Left cardiac atrium (tissue), 4 donors: ENCODE data around the gene CDNF. TPM values are rescaled to one million over a fixed set of nuclear protein-coding genes. Genes with fewer than 3 reads are reported as not detected.
"Not testable (repeated sequence)": the region's sequence is repeated elsewhere in the genome, so short reads cannot be mapped to it uniquely, and the experiment has no call there.

Source experiments
- ATAC-seq, 2 donors: fragments of 200-7000 bp; cut with Tn5 transposase; one replicate each; pipeline ENCODE4 v1.9.1; 2020; ENCODE audit warnings: mild to moderate bottlenecking in 2 of 2, moderate library complexity in 2 of 2
- DNase-seq: peaks from one replicate; pipeline ENCODE4 v3.0.0-alpha.2; 2020
- intact Hi-C, 2 donors: fragments of 100-400 bp; cut with DNase I; formaldehyde crosslinking; loops; one replicate each; pipeline versions ENCODE4 v1.14.1 to v1.15.1; 2022 to 2023
- total RNA-seq, 2 donors: library from RNA; stranded (reverse); fragmentation: NEBNext Ultra II Directional; extraction: Animal tissue kit (Norgen Biotek cat#: 25700); gene quantifications; one replicate each; pipeline ENCODE4 v1.2.1, GENCODE V29; 2021
- donor health status: DM: no; HTN: yes; CAD: no.
- donor health status: DM: no; HTN: yes; CAD: no; lungs with severe emphysema.
- donor health status: DM: yes; HTN: yes; CAD: no.
- donor health status: Dilated cardiomyopathy.

CDNF gene
- total RNA-seq, 2 donors from 2014 or later: 1.3 to 1.6 TPM

- ATAC-seq (no peak), DNase-seq (no peak)
- intact Hi-C loops: no loop called here
These were observed 7.1 kb upstream of the CDNF start for GRCh38 chr10:14844948-14845347.

GRCh38 chr10:14843327-14843988 is 5.6 kb upstream of the CDNF start:
- DNase-seq: peak; percentile 20
- intact Hi-C loops: no loop called here

GRCh38 chr10:14840178-14840577 is 2.3 kb upstream of the CDNF start:
- ATAC-seq: no peak
- intact Hi-C loops: no loop called here
- DNase-seq: no peak

More at GRCh38 chr10:14843327-14843988, 5.6 kb upstream of the CDNF start:
- ATAC-seq: peak in 1 of 2 donors; percentile 18

- no peak for ATAC-seq
- intact Hi-C loops: loop anchor here in 1 of 2 donors (2.0 kb wide), 1 partner anchor 38 kb away; no protein-coding TSS in a partner anchor
- no peak for DNase-seq
These were observed 1.5 kb upstream of the CDNF start for GRCh38 chr10:14839305-14839695.

- DNase-seq (peak; percentile 41), ATAC-seq (peak in 1 of 2 donors; percentile 21)
- intact Hi-C loops: loop anchor here in 1 of 2 donors (2.0 kb wide), 1 partner anchor 38 kb away; no protein-coding TSS in a partner anchor
These were observed 906 bp upstream of the CDNF start for GRCh38 chr10:14838582-14839304.

GRCh38 chr10:14837003-14837756 is 657 bp downstream of the CDNF start:
- intact Hi-C loops: no loop called here
- no peak for ATAC-seq
- DNase-seq: no peak

- ATAC-seq (no peak), DNase-seq (no peak)
- intact Hi-C loops: no loop called here
These were observed 1.6 kb downstream of the CDNF start for GRCh38 chr10:14836208-14836607.

GRCh38 chr10:14833106-14833505 is 4.7 kb downstream of the CDNF start:
- DNase-seq (no peak), ATAC-seq (no peak)
- intact Hi-C loops: no loop called here

GRCh38 chr10:14826076-14826829 is 11.6 kb downstream of the CDNF start:
- no peak for ATAC-seq
- DNase-seq: no peak
- intact Hi-C loops: loop anchor here in 1 of 2 donors (10.0 kb wide), 1 partner anchor 291 kb away; no protein-coding TSS in a partner anchor

GRCh38 chr10:14823966-14824365 is 13.9 kb downstream of the CDNF start:
- ATAC-seq (no peak), DNase-seq (no peak)
- intact Hi-C loops: loop anchor here (2.0 to 10.0 kb wide), 2 partner anchors 289 to 325 kb away; no protein-coding TSS in a partner anchor

- intact Hi-C loops: loop anchor here (2.0 to 10.0 kb wide), 2 partner anchors 288 to 324 kb away; no protein-coding TSS in a partner anchor
- DNase-seq: peak; percentile 45
- peak in 1 of 2 donors; percentile 54 for ATAC-seq
These were observed 14.7 kb downstream of the CDNF start for GRCh38 chr10:14822879-14823755.

GRCh38 chr10:14821635-14822375 is 16.0 kb downstream of the CDNF start:
- intact Hi-C loops: loop anchor here (2.0 to 10.0 kb wide), 2 partner anchors 287 to 323 kb away; no protein-coding TSS in a partner anchor
- ATAC-seq (no peak), DNase-seq (no peak)

GRCh38 chr10:14820775-14821154 is 17.1 kb downstream of the CDNF start:
- intact Hi-C loops: loop anchor here in 1 of 2 donors (10.0 kb wide), 1 partner anchor 286 kb away; no protein-coding TSS in a partner anchor
- DNase-seq (no peak), ATAC-seq (no peak)

GRCh38 chr10:14820010-14820774 is 17.6 kb downstream of the CDNF start:
- DNase-seq (no peak), ATAC-seq (peak; percentile 53 to 96)
- intact Hi-C loops: loop anchor here in 1 of 2 donors (10.0 kb wide), 1 partner anchor 285 kb away; no protein-coding TSS in a partner anchor

- ATAC-seq, intact Hi-C loops, DNase-seq: not testable (repeated sequence)
These were observed 21.1 kb downstream of the CDNF start for GRCh38 chr10:14816717-14817116.

- DNase-seq (no peak), ATAC-seq (no peak)
- intact Hi-C loops: no loop called here
These were observed 22.2 kb downstream of the CDNF start for GRCh38 chr10:14815681-14816080.
